ENCODE results near the gene MTTP. TPM values are rescaled to one million over a fixed set of nuclear protein-coding genes. Genes with fewer than 3 reads are reported as not detected.

The MTTP gene
- total RNA-seq, 1 donor from 2014 or later = 54.9 TPM

- H3K36me3 Mint-ChIP-seq (ENCODE audit: insufficient read depth) = peaks cover 13% of the 10 kb centered on the region
- TF ChIP-seq CTCF (IDR thresholded peaks at IDR 0.05; ENCODE audit: unreplicated experiment) = no peak
- H3K27me3 Mint-ChIP-seq = no peaks in the 10 kb centered on the region
- no peak overlapping the region for H3K4me3 Mint-ChIP-seq (ENCODE audit: low read depth)
- H3K4me1 Mint-ChIP-seq (ENCODE audit: low read depth) = peaks cover 10% of the 10 kb centered on the region
- no peak for DNase-seq (ENCODE audit: low spot score, unreplicated experiment)
- H3K9me3 Mint-ChIP-seq (ENCODE audit: low read depth) = no peaks in the 10 kb centered on the region
- H3K27ac Mint-ChIP-seq = peak overlapping the region; percentile 50
Measured at GRCh38 chr4:99586322-99586721, 11.7 kb downstream of the MTTP start.

- peaks cover 10% of the 10 kb centered on the region for H3K4me1 Mint-ChIP-seq (ENCODE audit: low read depth)
- no peak overlapping the region for H3K4me3 Mint-ChIP-seq (ENCODE audit: low read depth)
- no peak for TF ChIP-seq CTCF (IDR thresholded peaks at IDR 0.05; ENCODE audit: unreplicated experiment)
- H3K27me3 Mint-ChIP-seq = no peaks in the 10 kb centered on the region
- H3K9me3 Mint-ChIP-seq (ENCODE audit: low read depth) = no peaks in the 10 kb centered on the region
- DNase-seq (ENCODE audit: low spot score, unreplicated experiment) = no peak
- H3K27ac Mint-ChIP-seq = no peak overlapping the region
- H3K36me3 Mint-ChIP-seq (ENCODE audit: insufficient read depth) = peaks cover 11% of the 10 kb centered on the region
Measured at GRCh38 chr4:99586797-99587196, 12.2 kb downstream of the MTTP start.

DNA sequence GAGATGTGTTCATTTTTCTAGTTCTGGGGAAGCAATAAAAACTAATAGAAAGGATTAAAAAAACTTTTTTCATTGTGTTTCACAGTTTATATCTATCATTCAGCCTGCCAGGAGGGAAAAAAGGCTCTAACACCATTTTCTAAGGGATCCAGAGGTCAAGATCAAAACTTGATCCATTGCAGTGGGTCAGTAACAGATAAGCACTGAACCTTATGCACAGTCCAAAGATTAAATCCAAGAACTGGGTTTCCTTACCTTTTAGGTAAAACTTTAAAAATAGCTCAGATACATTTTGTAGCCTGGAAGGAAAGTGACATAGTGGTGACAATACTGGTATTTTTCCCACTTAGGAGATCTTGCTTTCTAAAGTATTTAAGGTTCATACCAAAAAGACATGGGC, 12.7 kb downstream of the MTTP start:
- no peaks in the 10 kb centered on the region for H3K9me3 Mint-ChIP-seq (ENCODE audit: low read depth)
- DNase-seq (ENCODE audit: low spot score, unreplicated experiment) = no peak
- H3K4me3 Mint-ChIP-seq (ENCODE audit: low read depth) = no peak overlapping the region
- H3K36me3 Mint-ChIP-seq (ENCODE audit: insufficient read depth) = peaks cover 8% of the 10 kb centered on the region
- TF ChIP-seq CTCF (IDR thresholded peaks at IDR 0.05; ENCODE audit: unreplicated experiment) = no peak
- peaks cover 10% of the 10 kb centered on the region for H3K4me1 Mint-ChIP-seq (ENCODE audit: low read depth)
- no peaks in the 10 kb centered on the region for H3K27me3 Mint-ChIP-seq
- H3K27ac Mint-ChIP-seq = no peak overlapping the region

DNA sequence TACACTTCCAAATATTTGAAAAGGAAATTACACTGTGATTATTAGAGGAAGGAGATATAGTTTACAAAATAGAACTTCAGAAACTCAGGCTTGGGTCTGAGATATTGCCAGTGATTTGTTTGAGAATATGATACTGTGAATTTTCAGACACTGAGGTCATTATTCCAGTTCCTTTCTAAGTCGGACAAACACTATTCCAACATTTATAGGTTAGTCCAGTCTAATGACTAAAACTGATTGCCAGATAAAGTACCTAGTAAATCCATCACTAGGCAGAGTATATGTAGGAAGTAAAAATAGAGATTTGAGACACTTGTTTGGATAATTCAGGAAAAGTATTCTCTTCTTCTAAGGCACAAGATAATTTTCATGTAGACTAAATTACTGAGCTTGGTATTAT, 13.2 kb downstream of the MTTP start:
- no peak overlapping the region for H3K4me3 Mint-ChIP-seq (ENCODE audit: low read depth)
- H3K4me1 Mint-ChIP-seq (ENCODE audit: low read depth) = peaks cover 10% of the 10 kb centered on the region
- H3K27me3 Mint-ChIP-seq = no peaks in the 10 kb centered on the region
- no peaks in the 10 kb centered on the region for H3K9me3 Mint-ChIP-seq (ENCODE audit: low read depth)
- DNase-seq (ENCODE audit: low spot score, unreplicated experiment) = no peak
- H3K27ac Mint-ChIP-seq = no peak overlapping the region
- peaks cover 8% of the 10 kb centered on the region for H3K36me3 Mint-ChIP-seq (ENCODE audit: insufficient read depth)
- no peak for TF ChIP-seq CTCF (IDR thresholded peaks at IDR 0.05; ENCODE audit: unreplicated experiment)

- H3K4me3 Mint-ChIP-seq (ENCODE audit: low read depth) = no peak overlapping the region
- H3K4me1 Mint-ChIP-seq (ENCODE audit: low read depth) = peaks cover 8% of the 10 kb centered on the region
- no peak for DNase-seq (ENCODE audit: low spot score, unreplicated experiment)
- TF ChIP-seq CTCF (IDR thresholded peaks at IDR 0.05; ENCODE audit: unreplicated experiment) = no peak
- H3K36me3 Mint-ChIP-seq (ENCODE audit: insufficient read depth) = peaks cover 7% of the 10 kb centered on the region
- no peak overlapping the region for H3K27ac Mint-ChIP-seq
- H3K9me3 Mint-ChIP-seq (ENCODE audit: low read depth) = no peaks in the 10 kb centered on the region
- no peaks in the 10 kb centered on the region for H3K27me3 Mint-ChIP-seq
Measured at GRCh38 chr4:99591757-99592156, 17.1 kb downstream of the MTTP start.

Data from progenitor cell of endocrine pancreas (in vitro differentiated cells).